ENCODE measurements around the gene LIPC.

LIPC gene

GRCh38 chr15:58506783-58507668, 75.2 kb downstream of the LIPC start:
- no peak for TF ChIP-seq CTCF (IDR thresholded peaks at IDR 0.05; ENCODE audit: low read depth, low read length)
- no peak overlapping the region for H3K4me3 ChIP-seq (ENCODE audit: low read depth, low read length)

- H3K4me3 ChIP-seq (ENCODE audit: low read depth, low read length): no peak overlapping the region
- TF ChIP-seq CTCF (IDR thresholded peaks at IDR 0.05; ENCODE audit: low read depth, low read length): no peak
Measured at GRCh38 chr15:58509556-58509955, 77.8 kb downstream of the LIPC start.

GRCh38 chr15:58510715-58511598, 79.2 kb downstream of the LIPC start:
- TF ChIP-seq CTCF (IDR thresholded peaks at IDR 0.05; ENCODE audit: low read depth, low read length): no peak

GRCh38 chr15:58511599-58511987, 79.8 kb downstream of the LIPC start:
- H3K4me3 ChIP-seq (ENCODE audit: low read depth, low read length): no peak overlapping the region
- TF ChIP-seq CTCF (IDR thresholded peaks at IDR 0.05; ENCODE audit: low read depth, low read length): no peak

More at GRCh38 chr15:58510715-58511598, 79.2 kb downstream of the LIPC start:
- H3K4me3 ChIP-seq (ENCODE audit: low read depth, low read length): no peak overlapping the region

- H3K4me3 ChIP-seq (ENCODE audit: low read depth, low read length): no peak overlapping the region
Measured at GRCh38 chr15:58512522-58512921, 80.7 kb downstream of the LIPC start.

GRCh38 chr15:58513008-58513407, 81.2 kb downstream of the LIPC start:
- TF ChIP-seq CTCF (IDR thresholded peaks at IDR 0.05; ENCODE audit: low read depth, low read length): no peak

More at GRCh38 chr15:58512522-58512921, 80.7 kb downstream of the LIPC start:
- TF ChIP-seq CTCF (IDR thresholded peaks at IDR 0.05; ENCODE audit: low read depth, low read length): no peak

More at GRCh38 chr15:58513008-58513407, 81.2 kb downstream of the LIPC start:
- no peak overlapping the region for H3K4me3 ChIP-seq (ENCODE audit: low read depth, low read length)
